AG09309 (cell line): ENCODE measurements around the gene XAF1.

Experiments
- DNase-seq: peaks from one replicate; pipeline ENCODE4 v3.0.0-alpha.2; 2010; ENCODE audit warnings: low read depth
- H3K4me3 ChIP-seq: 2 replicates; pipeline ENCODE4 v1.5.1; 2011; ENCODE audit warnings: mild to moderate bottlenecking, low read depth, low read length, moderate library complexity; ENCODE audit not compliant: control insufficient read depth
- TF ChIP-seq, protein P1 (sequence below): IDR thresholded peaks from 2 replicates; pipeline ENCODE4 v1.5.1; 2011; ENCODE audit warnings: mild to moderate bottlenecking, low read depth, low read length, inconsistent platforms; ENCODE audit not compliant: insufficient read depth, control insufficient read depth; ENCODE audit errors: missing control alignments

Gene XAF1

DNA sequence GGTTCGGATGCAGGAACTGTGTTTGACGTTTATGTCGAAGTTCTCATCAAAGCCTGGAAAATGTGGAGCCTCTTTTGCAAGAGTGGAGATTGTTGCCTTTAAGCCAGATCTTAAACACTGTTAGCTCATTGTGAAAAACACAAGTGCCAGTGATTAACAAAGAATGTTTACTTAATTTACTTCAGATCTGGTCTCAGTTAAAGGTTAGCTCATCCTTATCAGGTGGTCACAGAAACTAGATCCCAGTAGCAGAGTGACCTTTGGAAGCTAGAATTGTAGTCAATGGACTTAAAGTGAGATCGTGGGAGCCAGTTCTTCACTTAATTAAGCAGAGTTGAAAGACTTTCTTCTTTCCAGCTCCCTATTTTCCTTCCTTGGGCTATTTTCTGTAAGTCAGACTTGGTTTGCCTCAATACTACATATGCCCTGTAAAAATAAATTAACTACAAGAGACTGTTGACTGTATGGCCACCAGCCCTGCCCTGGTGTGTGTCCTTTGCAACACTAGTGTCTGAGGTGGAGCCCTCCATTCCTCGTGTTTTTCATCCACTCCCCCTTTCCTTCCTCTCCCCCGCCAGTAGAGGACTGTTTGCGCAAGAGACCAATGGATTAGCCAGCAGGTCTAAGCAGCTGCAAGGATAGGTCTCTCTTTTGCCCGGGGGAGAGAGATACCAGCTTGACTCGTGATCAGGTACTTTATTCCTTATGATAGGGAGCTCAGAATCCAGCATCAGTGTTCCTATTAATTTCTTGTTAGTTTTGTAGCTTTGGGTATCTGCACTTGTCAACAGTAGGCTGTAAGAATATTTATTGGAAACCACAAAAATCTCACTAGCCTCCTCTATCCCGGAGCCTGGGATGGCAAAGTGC lies 40.4 kb downstream of the XAF1 start:
- TF ChIP-seq, protein P1, sequence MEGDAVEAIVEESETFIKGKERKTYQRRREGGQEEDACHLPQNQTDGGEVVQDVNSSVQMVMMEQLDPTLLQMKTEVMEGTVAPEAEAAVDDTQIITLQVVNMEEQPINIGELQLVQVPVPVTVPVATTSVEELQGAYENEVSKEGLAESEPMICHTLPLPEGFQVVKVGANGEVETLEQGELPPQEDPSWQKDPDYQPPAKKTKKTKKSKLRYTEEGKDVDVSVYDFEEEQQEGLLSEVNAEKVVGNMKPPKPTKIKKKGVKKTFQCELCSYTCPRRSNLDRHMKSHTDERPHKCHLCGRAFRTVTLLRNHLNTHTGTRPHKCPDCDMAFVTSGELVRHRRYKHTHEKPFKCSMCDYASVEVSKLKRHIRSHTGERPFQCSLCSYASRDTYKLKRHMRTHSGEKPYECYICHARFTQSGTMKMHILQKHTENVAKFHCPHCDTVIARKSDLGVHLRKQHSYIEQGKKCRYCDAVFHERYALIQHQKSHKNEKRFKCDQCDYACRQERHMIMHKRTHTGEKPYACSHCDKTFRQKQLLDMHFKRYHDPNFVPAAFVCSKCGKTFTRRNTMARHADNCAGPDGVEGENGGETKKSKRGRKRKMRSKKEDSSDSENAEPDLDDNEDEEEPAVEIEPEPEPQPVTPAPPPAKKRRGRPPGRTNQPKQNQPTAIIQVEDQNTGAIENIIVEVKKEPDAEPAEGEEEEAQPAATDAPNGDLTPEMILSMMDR, result no peak
- DNase-seq, result no peak
- H3K4me3 ChIP-seq, result no peak overlapping the region

GRCh38 chr17:6796887-6797490 lies 41.1 kb downstream of the XAF1 start:
- H3K4me3 ChIP-seq, result no peak overlapping the region
- TF ChIP-seq, protein P1, result no peak
- peak; percentile 31 for DNase-seq

GRCh38 chr17:6797718-6798351 lies 42.0 kb downstream of the XAF1 start:
- peak; percentile 56 for DNase-seq
- H3K4me3 ChIP-seq, result no peak overlapping the region
- TF ChIP-seq, protein P1, result no peak

GRCh38 chr17:6799738-6800137 lies 43.9 kb downstream of the XAF1 start:
- no peak overlapping the region for H3K4me3 ChIP-seq
- TF ChIP-seq, protein P1, result no peak
- DNase-seq, result no peak

GRCh38 chr17:6800422-6801027 lies 44.7 kb downstream of the XAF1 start:
- no peak overlapping the region for H3K4me3 ChIP-seq
- TF ChIP-seq, protein P1, result peak; percentile 68
- no peak for DNase-seq

- TF ChIP-seq, protein P1, result no peak
- H3K4me3 ChIP-seq, result no peak overlapping the region
- no peak for DNase-seq
Measured at GRCh38 chr17:6811510-6811909, 55.7 kb downstream of the XAF1 start.
